WTC11 (cell line): ENCODE data around the gene PTPRN.

Experiments
- ATF3 ChIP-seq: sonication (generic); formaldehyde crosslinking; conservative IDR thresholded peaks from 2 replicates; pipeline ENCODE4 v1.8.1; 2022; ENCODE audit warnings: mild to moderate bottlenecking, missing genetic modification reagents
- CTCF ChIP-seq: fragments of 200-600 bp; IDR thresholded peaks from 2 replicates; pipeline ENCODE4 v1.8.0; 2022; ENCODE audit warnings: antibody characterized with exemption
- E2F1 ChIP-seq: sonication (generic); formaldehyde crosslinking; IDR thresholded peaks from 2 replicates; pipeline ENCODE4 v1.8.0; 2022; ENCODE audit warnings: mild to moderate bottlenecking, missing genetic modification reagents
- ELF4 ChIP-seq: sonication (generic); formaldehyde crosslinking; IDR thresholded peaks from 2 replicates; pipeline ENCODE4 v1.8.1; 2022; ENCODE audit warnings: low read depth, mild to moderate bottlenecking, moderate library complexity, missing genetic modification reagents
- ESRRA ChIP-seq: sonication (generic); formaldehyde crosslinking; IDR thresholded peaks from 2 replicates; pipeline ENCODE4 v1.8.1; 2022; ENCODE audit warnings: mild to moderate bottlenecking, missing genetic modification reagents, borderline replicate concordance
- NR1H2 ChIP-seq: sonication (generic); formaldehyde crosslinking; IDR thresholded peaks from 2 replicates; pipeline ENCODE4 v1.9.0; 2021; ENCODE audit warnings: mild to moderate bottlenecking, moderate library complexity, missing genetic modification reagents
- RELA ChIP-seq: sonication (generic); formaldehyde crosslinking; IDR thresholded peaks from 2 replicates; pipeline ENCODE4 v1.8.1; 2022; ENCODE audit warnings: missing genetic modification reagents, mild to moderate bottlenecking, borderline replicate concordance
- SP1 ChIP-seq: sonication (generic); formaldehyde crosslinking; conservative IDR thresholded peaks from 2 replicates; pipeline ENCODE4 v1.8.1; 2022; ENCODE audit warnings: missing genetic modification reagents
- TP53 ChIP-seq: sonication (generic); formaldehyde crosslinking; IDR thresholded peaks from 2 replicates; pipeline ENCODE4 v1.8.1; 2023; ENCODE audit warnings: mild to moderate bottlenecking, missing genetic modification reagents
- ZBTB21 ChIP-seq: sonication (generic); formaldehyde crosslinking; IDR thresholded peaks from 2 replicates; pipeline ENCODE4 v1.8.1; 2023; ENCODE audit warnings: mild to moderate bottlenecking, missing genetic modification reagents, borderline replicate concordance
- ZNF138 ChIP-seq: sonication (generic); formaldehyde crosslinking; conservative IDR thresholded peaks from 2 replicates; pipeline ENCODE4 v1.8.1; 2022; ENCODE audit warnings: mild to moderate bottlenecking, moderate library complexity, missing genetic modification reagents
- TF ChIP-seq, protein P1 (sequence below): fragments of 250-450 bp; sonication (Bioruptor Pico); IDR thresholded peaks from 2 replicates; pipeline ENCODE4 v1.9.0; 2021; ENCODE audit warnings: mild to moderate bottlenecking
- TF ChIP-seq, protein P2 (sequence below): sonication (generic); formaldehyde crosslinking; IDR thresholded peaks from 2 replicates; pipeline ENCODE4 v1.8.1; 2022; ENCODE audit warnings: low read depth, missing genetic modification reagents, borderline replicate concordance

DNA sequence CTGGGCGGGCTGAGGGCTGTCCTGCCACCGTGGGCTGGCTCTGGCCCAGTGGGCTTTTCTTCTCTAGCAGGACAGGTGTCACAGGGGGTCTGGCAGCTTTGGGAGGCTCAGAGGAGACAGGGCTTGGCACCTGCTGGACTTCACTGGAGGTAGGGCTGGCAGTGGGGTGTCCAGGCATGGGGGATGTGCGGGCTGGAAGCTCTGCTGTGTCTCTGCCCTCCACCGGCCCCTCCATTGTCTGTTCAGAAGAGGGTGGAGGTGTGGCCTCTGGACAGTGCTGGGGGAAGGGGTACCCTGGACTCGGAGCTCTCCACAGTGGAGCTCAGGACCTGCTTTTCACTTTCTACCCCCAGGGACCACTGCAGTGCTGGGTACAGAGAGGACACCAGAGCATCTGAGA lies 9.2 kb downstream of the PTPRN start:
- TF ChIP-seq SP1 (no peak), ZNF138 (CRISPR knock-in tag) (no peak), CTCF (no peak), NR1H2 (CRISPR knock-in tag) (no peak), ZBTB21 (CRISPR knock-in tag) (no peak), E2F1 (CRISPR knock-in tag) (no peak), ATF3 (CRISPR knock-in tag) (no peak), RELA (CRISPR knock-in tag) (no peak), ESRRA (no peak), ELF4 (CRISPR knock-in tag) (no peak), TP53 (CRISPR knock-in tag) (no peak)
- TF ChIP-seq, protein P1, sequence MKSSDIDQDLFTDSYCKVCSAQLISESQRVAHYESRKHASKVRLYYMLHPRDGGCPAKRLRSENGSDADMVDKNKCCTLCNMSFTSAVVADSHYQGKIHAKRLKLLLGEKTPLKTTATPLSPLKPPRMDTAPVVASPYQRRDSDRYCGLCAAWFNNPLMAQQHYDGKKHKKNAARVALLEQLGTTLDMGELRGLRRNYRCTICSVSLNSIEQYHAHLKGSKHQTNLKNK (CRISPR knock-in tag): no peak
- TF ChIP-seq, protein P2, sequence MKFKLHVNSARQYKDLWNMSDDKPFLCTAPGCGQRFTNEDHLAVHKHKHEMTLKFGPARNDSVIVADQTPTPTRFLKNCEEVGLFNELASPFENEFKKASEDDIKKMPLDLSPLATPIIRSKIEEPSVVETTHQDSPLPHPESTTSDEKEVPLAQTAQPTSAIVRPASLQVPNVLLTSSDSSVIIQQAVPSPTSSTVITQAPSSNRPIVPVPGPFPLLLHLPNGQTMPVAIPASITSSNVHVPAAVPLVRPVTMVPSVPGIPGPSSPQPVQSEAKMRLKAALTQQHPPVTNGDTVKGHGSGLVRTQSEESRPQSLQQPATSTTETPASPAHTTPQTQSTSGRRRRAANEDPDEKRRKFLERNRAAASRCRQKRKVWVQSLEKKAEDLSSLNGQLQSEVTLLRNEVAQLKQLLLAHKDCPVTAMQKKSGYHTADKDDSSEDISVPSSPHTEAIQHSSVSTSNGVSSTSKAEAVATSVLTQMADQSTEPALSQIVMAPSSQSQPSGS (CRISPR knock-in tag): no peak
